IPS-18a (cell line): Measurements from ENCODE around the gene FADS2.
"Not testable (repeated sequence)": the region's sequence is repeated elsewhere in the genome, so short reads cannot be mapped to it uniquely, and the experiment has no call there.

ENCODE experiments used
- H3K27ac ChIP-seq: one replicate; pipeline ENCODE4 v1.5.1; 2013; ENCODE audit warnings: low read length
- H3K27me3 ChIP-seq: one replicate; pipeline ENCODE4 v1.6.1; 2013; ENCODE audit warnings: mild to moderate bottlenecking, low read length; ENCODE audit not compliant: control insufficient read depth, insufficient read depth
- H3K36me3 ChIP-seq: one replicate; pipeline ENCODE4 v1.6.1; 2013; ENCODE audit warnings: low read depth, low read length; ENCODE audit not compliant: control insufficient read depth
- H3K4me1 ChIP-seq: one replicate; pipeline ENCODE4 v1.6.1; 2013; ENCODE audit warnings: low read depth, low read length; ENCODE audit not compliant: control insufficient read depth
- H3K4me3 ChIP-seq: one replicate; pipeline ENCODE4 v1.5.1; 2013; ENCODE audit warnings: low read length
- H3K9ac ChIP-seq: one replicate; pipeline ENCODE4 v1.6.1; 2013; ENCODE audit warnings: mild to moderate bottlenecking, low read length, moderate library complexity
- H3K9me3 ChIP-seq: one replicate; pipeline ENCODE4 v1.6.1; 2013; ENCODE audit warnings: low read depth, low read length; ENCODE audit not compliant: control insufficient read depth

Gene FADS2

GRCh38 chr11:61879152-61879551 is 51.1 kb downstream of the FADS2 start:
- H3K27me3 ChIP-seq, result no peaks in the 10 kb centered on the region
- no peak overlapping the region for H3K4me3 ChIP-seq
- H3K9me3 ChIP-seq, result no peaks in the 10 kb centered on the region
- H3K4me1 ChIP-seq, result peaks cover 21% of the 10 kb centered on the region
- H3K27ac ChIP-seq, result no peak overlapping the region
- no peaks in the 10 kb centered on the region for H3K36me3 ChIP-seq
- H3K9ac ChIP-seq, result no peak overlapping the region

GRCh38 chr11:61880031-61880430 is 51.9 kb downstream of the FADS2 start:
- H3K27ac ChIP-seq, result no peak overlapping the region
- H3K36me3 ChIP-seq, result no peaks in the 10 kb centered on the region
- H3K9ac ChIP-seq, result no peak overlapping the region
- no peak overlapping the region for H3K4me3 ChIP-seq
- H3K27me3 ChIP-seq, result no peaks in the 10 kb centered on the region
- peaks cover 21% of the 10 kb centered on the region for H3K4me1 ChIP-seq
- no peaks in the 10 kb centered on the region for H3K9me3 ChIP-seq

- H3K27me3 ChIP-seq, result no peaks in the 10 kb centered on the region
- no peak overlapping the region for H3K4me3 ChIP-seq
Measured at GRCh38 chr11:61880454-61880853, 52.4 kb downstream of the FADS2 start.

GRCh38 chr11:61881397-61881796 is 53.3 kb downstream of the FADS2 start:
- no peak overlapping the region for H3K27ac ChIP-seq
- H3K9me3 ChIP-seq, result no peaks in the 10 kb centered on the region
- H3K4me3 ChIP-seq, result peak overlapping the region; percentile 12
- H3K4me1 ChIP-seq, result peaks cover 21% of the 10 kb centered on the region
- no peak overlapping the region for H3K9ac ChIP-seq
- no peaks in the 10 kb centered on the region for H3K36me3 ChIP-seq
- H3K27me3 ChIP-seq, result no peaks in the 10 kb centered on the region

More at GRCh38 chr11:61880454-61880853, 52.4 kb downstream of the FADS2 start:
- no peaks in the 10 kb centered on the region for H3K36me3 ChIP-seq
- no peak overlapping the region for H3K27ac ChIP-seq
- H3K4me1 ChIP-seq, result peaks cover 21% of the 10 kb centered on the region
- H3K9ac ChIP-seq, result no peak overlapping the region
- H3K9me3 ChIP-seq, result no peaks in the 10 kb centered on the region

GRCh38 chr11:61882267-61882666 is 54.2 kb downstream of the FADS2 start:
- not testable (repeated sequence) for H3K27ac ChIP-seq, H3K36me3 ChIP-seq, H3K9ac ChIP-seq, H3K4me3 ChIP-seq, H3K27me3 ChIP-seq, H3K9me3 ChIP-seq
- peaks cover 21% of the 10 kb centered on the region for H3K4me1 ChIP-seq

- Histone ChIP-seq H3K9ac (no peak overlapping the region), H3K27me3 (no peaks in the 10 kb centered on the region), H3K4me1 (peaks cover 21% of the 10 kb centered on the region)
Measured at GRCh38 chr11:61882879-61883278, 54.8 kb downstream of the FADS2 start.

GRCh38 chr11:61883327-61883726 is 55.2 kb downstream of the FADS2 start:
- Histone ChIP-seq H3K27ac (no peak overlapping the region), H3K36me3 (no peaks in the 10 kb centered on the region)

More at GRCh38 chr11:61882879-61883278, 54.8 kb downstream of the FADS2 start:
- Histone ChIP-seq H3K4me3 (no peak overlapping the region), H3K9me3 (no peaks in the 10 kb centered on the region), H3K27ac (no peak overlapping the region), H3K36me3 (no peaks in the 10 kb centered on the region)

GRCh38 chr11:61883947-61884346 is 55.8 kb downstream of the FADS2 start:
- no peak overlapping the region for H3K9ac ChIP-seq
- no peaks in the 10 kb centered on the region for H3K27me3 ChIP-seq
- H3K4me1 ChIP-seq, result peaks cover 21% of the 10 kb centered on the region
- H3K36me3 ChIP-seq, result no peaks in the 10 kb centered on the region
- H3K27ac ChIP-seq, result no peak overlapping the region
- no peak overlapping the region for H3K4me3 ChIP-seq
- no peaks in the 10 kb centered on the region for H3K9me3 ChIP-seq

More at GRCh38 chr11:61883327-61883726, 55.2 kb downstream of the FADS2 start:
- Histone ChIP-seq H3K9me3 (no peaks in the 10 kb centered on the region), H3K4me1 (peaks cover 21% of the 10 kb centered on the region), H3K27me3 (no peaks in the 10 kb centered on the region), H3K9ac (no peak overlapping the region), H3K4me3 (no peak overlapping the region)

- Histone ChIP-seq H3K36me3 (no peaks in the 10 kb centered on the region), H3K27ac (no peak overlapping the region), H3K9ac (no peak overlapping the region)
Measured at GRCh38 chr11:61885166-61885778, 57.2 kb downstream of the FADS2 start.

GRCh38 chr11:61885784-61886580 is 57.9 kb downstream of the FADS2 start:
- H3K27me3 ChIP-seq, result peaks cover 5% of the 10 kb centered on the region
- H3K36me3 ChIP-seq, result no peaks in the 10 kb centered on the region
- H3K9me3 ChIP-seq, result no peaks in the 10 kb centered on the region
- peaks cover 14% of the 10 kb centered on the region for H3K4me1 ChIP-seq
- H3K9ac ChIP-seq, result no peak overlapping the region
- no peak overlapping the region for H3K27ac ChIP-seq
- H3K4me3 ChIP-seq, result no peak overlapping the region

More at GRCh38 chr11:61885166-61885778, 57.2 kb downstream of the FADS2 start:
- no peak overlapping the region for H3K4me3 ChIP-seq
- no peaks in the 10 kb centered on the region for H3K9me3 ChIP-seq
- peaks cover 3% of the 10 kb centered on the region for H3K27me3 ChIP-seq
- peaks cover 11% of the 10 kb centered on the region for H3K4me1 ChIP-seq

- H3K27me3 ChIP-seq, result peaks cover 5% of the 10 kb centered on the region
- peaks cover 7% of the 10 kb centered on the region for H3K4me1 ChIP-seq
- no peak overlapping the region for H3K4me3 ChIP-seq
- H3K9me3 ChIP-seq, result no peaks in the 10 kb centered on the region
- H3K36me3 ChIP-seq, result no peaks in the 10 kb centered on the region
- H3K9ac ChIP-seq, result no peak overlapping the region
- H3K27ac ChIP-seq, result no peak overlapping the region
Measured at GRCh38 chr11:61886643-61887042, 58.5 kb downstream of the FADS2 start.
